GM12891 (cell line): ENCODE measurements around the gene PPP1R11.

ENCODE experiments used
- POLR2A ChIP-seq: IDR thresholded peaks from 2 replicates; pipeline ENCODE4 v1.6.1; 2011; ENCODE audit warnings: low read depth, low read length, control low read depth
- POLR2AphosphoS5 ChIP-seq: IDR thresholded peaks from 2 replicates; pipeline ENCODE4 v1.6.1; 2011; ENCODE audit warnings: low read depth, low read length, control low read depth

DNA sequence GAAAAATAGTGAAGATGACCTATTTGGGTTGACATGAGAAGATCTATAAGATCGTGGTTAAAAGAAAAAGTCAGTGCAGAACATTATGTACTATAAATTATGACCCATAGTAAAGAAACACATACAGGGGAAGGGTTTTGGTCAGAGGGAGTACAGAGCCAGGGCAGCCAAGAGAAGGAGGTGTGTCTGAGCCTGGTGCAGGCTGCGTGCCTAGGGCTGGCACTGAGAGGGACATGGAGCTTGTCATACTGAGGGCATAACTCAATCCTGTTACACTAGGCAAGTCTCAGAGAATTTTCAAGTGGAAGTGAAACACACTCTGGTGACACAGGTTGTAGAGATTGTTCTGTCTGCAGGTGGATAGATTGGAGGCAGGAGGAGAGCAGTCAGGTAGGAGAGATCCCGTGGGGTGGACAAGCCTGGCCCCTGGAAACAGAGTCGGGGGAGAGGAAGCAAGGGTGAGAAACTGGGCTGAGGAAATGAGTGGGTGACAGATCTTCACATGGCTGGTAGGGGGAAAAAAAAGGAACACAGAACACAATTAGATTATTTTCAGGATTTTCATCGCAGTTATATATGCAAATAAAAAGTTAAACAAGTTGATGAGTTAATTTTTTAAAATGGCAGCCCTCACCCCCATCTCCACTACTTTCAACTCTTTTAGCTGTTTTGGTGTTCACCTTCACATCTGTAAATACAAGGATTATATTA is 27.1 kb downstream of the PPP1R11 start:
- TF ChIP-seq POLR2AphosphoS5 (no peak), POLR2A (no peak)
